Testis (tissue), 3 donors: Measurements from ENCODE around the gene HMSD. TPM values are rescaled to one million over a fixed set of nuclear protein-coding genes. Genes with fewer than 3 reads are reported as not detected.
A peak's percentile ranks its signal among the peaks of the same experiment; 100 is the strongest.

Source experiments
- DNase-seq: peaks from one replicate; pipeline ENCODE4 v3.0.0-alpha.2; 2019
- H3K27ac ChIP-seq, 2 donors: fragments of 200-600 bp; sonication (generic); one replicate each; pipeline ENCODE4 v1.5.1; 2019
- H3K27me3 ChIP-seq: fragments of 200-600 bp; sonication (generic); one replicate; pipeline ENCODE4 v1.5.1; 2019
- H3K36me3 ChIP-seq: fragments of 200-600 bp; sonication (generic); one replicate; pipeline ENCODE4 v1.5.1; 2017; ENCODE audit warnings: low read depth; ENCODE audit errors: missing control alignments
- H3K4me1 ChIP-seq: fragments of 200-600 bp; sonication (generic); one replicate; pipeline ENCODE4 v1.5.1; 2019
- H3K4me3 ChIP-seq, 2 donors: fragments of 200-600 bp; sonication (generic); one replicate each; pipeline ENCODE4 v1.5.1; 2017 to 2019
- H3K9me3 ChIP-seq: fragments of 200-600 bp; sonication (generic); one replicate; pipeline ENCODE4 v1.5.1; 2017
- POLR2A ChIP-seq: fragments of 450-650 bp; IDR thresholded peaks from one replicate; pipeline ENCODE4 v1.6.1; 2017; ENCODE audit warnings: antibody characterized with exemption, mild to moderate bottlenecking, moderate library complexity
- WGBS, 2 donors: methylation state at CpG; one replicate each; pipeline ENCODE4 v1.1.5; 2018; 5-methylcytosine and 5-hydroxymethylcytosine counted together
- intact Hi-C: fragments of 100-400 bp; cut with DNase I; formaldehyde crosslinking; loops from one replicate; pipeline ENCODE4 v1.15.1; 2023; ENCODE audit warnings: low total_unique reads
- polyA plus RNA-seq: library from polyadenylated mRNA; stranded (reverse); fragments of 350-450 nt; fragmentation: Illumina TruSeq; extraction: RNeasy Lipid Tissue Mini Kit (QIAGEN cat#74804); gene quantifications from one replicate; pipeline ENCODE4 v1.2.3, GENCODE V29; 2014; ENCODE audit warnings: low read depth, low replicate concordance; ENCODE audit not compliant: insufficient read depth
- total RNA-seq, 2 donors: library from RNA; depleted of rRNA; stranded (reverse); fragments of >200 nt; gene quantifications; one replicate each; pipeline ENCODE4 v1.2.3, GENCODE V29; 2016
- TF ChIP-seq, protein P1 (sequence below), 3 experiments: fragments of 450-650 bp in 2 of 3; fragments of 200-600 bp in 1 of 3; sonication (generic) in 1 of 3; IDR thresholded peaks; one replicate each; pipeline ENCODE4 v1.5.1; 2016 to 2019; ENCODE audit warnings: antibody characterized with exemption in 3 of 3, mild to moderate bottlenecking in 2 of 3, moderate library complexity in 1 of 3

The HMSD gene
- total and polyA plus RNA-seq, 3 donors from 2014 or later = 0.19 to 0.53 (median 0.39) TPM

DNA sequence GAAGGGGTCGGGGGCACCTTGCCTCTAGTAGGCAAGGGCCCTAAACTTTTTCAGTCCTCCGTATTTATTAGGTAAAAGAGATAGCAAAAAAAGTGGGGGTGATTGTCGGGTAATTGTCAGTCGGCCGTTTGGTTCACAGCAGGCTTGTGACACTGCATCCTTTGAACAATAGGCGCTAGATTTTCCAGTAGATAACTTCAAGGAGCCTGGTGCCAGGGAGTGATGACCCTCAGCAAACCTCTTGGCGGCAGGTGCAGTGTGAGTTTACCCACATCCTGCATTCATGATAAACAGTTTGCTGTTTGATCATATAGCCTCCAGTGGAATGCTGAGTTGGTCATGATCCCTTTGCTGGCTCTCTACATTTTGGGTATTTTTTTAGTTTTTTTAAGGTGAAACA is 43.6 kb downstream of the HMSD start:
- Histone ChIP-seq H3K27ac (no peak overlapping the region), H3K9me3 (no peaks in the 10 kb centered on the region), H3K27me3 (no peaks in the 10 kb centered on the region), H3K4me1 (no peaks in the 10 kb centered on the region), H3K36me3 (no peaks in the 10 kb centered on the region), H3K4me3 (no peak overlapping the region)
- TF ChIP-seq POLR2A = no peak
- TF ChIP-seq, protein P1, sequence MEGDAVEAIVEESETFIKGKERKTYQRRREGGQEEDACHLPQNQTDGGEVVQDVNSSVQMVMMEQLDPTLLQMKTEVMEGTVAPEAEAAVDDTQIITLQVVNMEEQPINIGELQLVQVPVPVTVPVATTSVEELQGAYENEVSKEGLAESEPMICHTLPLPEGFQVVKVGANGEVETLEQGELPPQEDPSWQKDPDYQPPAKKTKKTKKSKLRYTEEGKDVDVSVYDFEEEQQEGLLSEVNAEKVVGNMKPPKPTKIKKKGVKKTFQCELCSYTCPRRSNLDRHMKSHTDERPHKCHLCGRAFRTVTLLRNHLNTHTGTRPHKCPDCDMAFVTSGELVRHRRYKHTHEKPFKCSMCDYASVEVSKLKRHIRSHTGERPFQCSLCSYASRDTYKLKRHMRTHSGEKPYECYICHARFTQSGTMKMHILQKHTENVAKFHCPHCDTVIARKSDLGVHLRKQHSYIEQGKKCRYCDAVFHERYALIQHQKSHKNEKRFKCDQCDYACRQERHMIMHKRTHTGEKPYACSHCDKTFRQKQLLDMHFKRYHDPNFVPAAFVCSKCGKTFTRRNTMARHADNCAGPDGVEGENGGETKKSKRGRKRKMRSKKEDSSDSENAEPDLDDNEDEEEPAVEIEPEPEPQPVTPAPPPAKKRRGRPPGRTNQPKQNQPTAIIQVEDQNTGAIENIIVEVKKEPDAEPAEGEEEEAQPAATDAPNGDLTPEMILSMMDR (IDR thresholded peaks at IDR 0.05) = no peak
- no peak for DNase-seq
- WGBS, 2 donors = 91 to 92% methylated on average over 7 of the region's 7 CpGs
- intact Hi-C loops = no loop called here

DNA sequence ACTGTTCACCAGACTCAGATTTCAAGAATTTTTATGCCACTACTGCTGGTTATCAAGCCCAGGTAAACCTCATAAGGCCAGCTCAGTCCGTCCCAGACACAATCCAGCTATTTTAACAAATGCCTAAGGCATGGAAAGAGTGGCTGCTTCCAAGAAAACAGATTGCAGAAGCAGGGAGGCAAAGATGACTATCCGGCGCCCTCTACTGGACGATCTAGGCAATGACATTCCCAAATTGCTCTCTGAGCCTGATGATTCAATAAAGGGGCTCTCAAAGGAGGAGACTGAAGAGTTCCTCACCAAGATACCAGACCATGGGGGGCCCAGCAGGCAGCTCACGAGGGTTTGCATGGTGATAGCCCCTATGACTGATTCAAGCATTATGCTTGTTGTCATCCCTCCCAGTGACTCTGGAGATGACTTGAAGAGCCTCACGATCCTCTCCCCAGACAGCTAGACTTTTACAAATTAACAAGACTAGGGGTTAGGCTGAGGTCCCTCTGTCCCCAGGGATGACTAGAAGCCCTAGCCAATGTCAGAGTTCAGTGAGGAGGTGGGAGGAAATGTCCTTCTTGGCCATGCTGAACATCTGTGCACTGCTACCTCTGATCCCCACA is 45.8 kb downstream of the HMSD start:
- no peaks in the 10 kb centered on the region for H3K9me3 ChIP-seq
- peak; percentile 68 for DNase-seq
- no peaks in the 10 kb centered on the region for H3K27me3 ChIP-seq
- no peak overlapping the region for H3K27ac ChIP-seq
- no peaks in the 10 kb centered on the region for H3K36me3 ChIP-seq
- no peak overlapping the region for H3K4me3 ChIP-seq
- H3K4me1 ChIP-seq = no peaks in the 10 kb centered on the region
- WGBS, 2 donors = 10 to 17% methylated on average over 5 to 6 of the region's 6 CpGs
- intact Hi-C loops = no loop called here
- TF ChIP-seq POLR2A = no peak
- TF ChIP-seq, protein P1 (IDR thresholded peaks at IDR 0.05) = peak; percentile 15 to 86 (median 73)

DNA sequence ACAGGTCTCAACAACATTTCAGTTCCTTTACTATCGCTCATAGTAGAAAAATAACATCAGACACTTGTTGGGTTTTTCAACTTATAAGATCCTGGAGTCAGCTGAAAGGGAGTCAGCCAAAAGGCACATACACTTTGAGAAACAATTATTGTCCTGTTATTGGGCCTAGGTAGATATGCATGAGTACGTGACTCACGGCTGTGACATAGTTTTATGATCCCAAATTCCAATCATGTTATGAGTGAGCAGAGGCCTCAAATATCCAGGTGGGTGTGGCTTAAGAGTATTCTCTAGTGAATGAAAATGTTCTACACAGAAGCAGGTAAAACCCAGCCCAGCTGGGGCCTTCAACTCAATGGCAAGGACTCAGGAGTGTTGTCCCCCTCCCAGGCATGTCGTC is 47.9 kb downstream of the HMSD start:
- WGBS, 2 donors = 85% methylated on average over 4 of the region's 4 CpGs
- no peaks in the 10 kb centered on the region for H3K36me3 ChIP-seq
- no peak for DNase-seq
- H3K27me3 ChIP-seq = no peaks in the 10 kb centered on the region
- H3K4me1 ChIP-seq = no peaks in the 10 kb centered on the region
- no peak for TF ChIP-seq POLR2A
- TF ChIP-seq, protein P1 (IDR thresholded peaks at IDR 0.05) = no peak
- H3K27ac ChIP-seq = no peak overlapping the region
- H3K4me3 ChIP-seq = no peak overlapping the region
- H3K9me3 ChIP-seq = no peaks in the 10 kb centered on the region
- intact Hi-C loops = no loop called here

DNA sequence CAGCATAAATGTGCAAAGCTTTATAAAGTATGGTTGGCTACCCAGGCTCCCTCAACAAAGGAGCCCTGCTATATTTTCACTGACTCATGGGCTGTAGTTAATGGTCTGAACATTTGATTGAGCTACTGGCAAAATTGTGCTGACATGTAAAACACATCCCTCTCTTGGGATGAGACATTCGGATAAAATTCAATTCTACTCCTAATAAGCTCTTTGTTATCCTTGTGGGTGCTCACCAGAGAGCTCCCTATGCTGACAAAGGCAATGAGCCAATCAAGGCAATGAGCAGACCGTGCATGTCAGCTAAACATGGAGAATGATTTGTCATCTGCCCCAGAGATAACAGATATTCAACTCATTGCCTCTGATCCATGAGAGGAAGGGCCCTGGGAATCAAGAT is 48.5 kb downstream of the HMSD start:
- no peak for DNase-seq
- Histone ChIP-seq H3K4me3 (no peak overlapping the region), H3K4me1 (no peaks in the 10 kb centered on the region), H3K36me3 (no peaks in the 10 kb centered on the region), H3K27me3 (no peaks in the 10 kb centered on the region), H3K9me3 (no peaks in the 10 kb centered on the region), H3K27ac (no peak overlapping the region)
- intact Hi-C loops = no loop called here
- WGBS, 2 donors = 75 to 88% methylated on average over 2 of the region's 2 CpGs
- TF ChIP-seq POLR2A = no peak
- TF ChIP-seq, protein P1 (IDR thresholded peaks at IDR 0.05) = no peak

- WGBS, 2 donors = 63 to 79% methylated on average over 2 of the region's 2 CpGs
- DNase-seq = no peak
- Histone ChIP-seq H3K27me3 (no peaks in the 10 kb centered on the region), H3K4me3 (no peak overlapping the region), H3K36me3 (no peaks in the 10 kb centered on the region), H3K27ac (no peak overlapping the region), H3K4me1 (no peaks in the 10 kb centered on the region), H3K9me3 (no peaks in the 10 kb centered on the region)
- intact Hi-C loops = no loop called here
- TF ChIP-seq, protein P1 (IDR thresholded peaks at IDR 0.05) = no peak
- TF ChIP-seq POLR2A = no peak
These were observed 50.8 kb downstream of the HMSD start for GRCh38 chr18:63999871-64000270.
